Esophagus squamous epithelium (tissue), 4 donors: ENCODE results near the gene SATB2.

Experiments used
- POLR2A ChIP-seq, 4 donors: fragments of 450-650 bp; IDR thresholded peaks; one replicate each; pipeline ENCODE4 v1.6.1; 2017; ENCODE audit warnings: antibody characterized with exemption in 4 of 4, mild to moderate bottlenecking in 4 of 4, moderate library complexity in 3 of 4
- TF ChIP-seq, protein P1 (sequence below), 6 experiments: fragments of 450-650 bp in 4 of 6; fragments of 200-600 bp in 2 of 6; sonication (generic) in 2 of 6; IDR thresholded peaks; one replicate each; pipeline ENCODE4 v1.5.1; 2016 to 2019; ENCODE audit warnings: antibody characterized with exemption in 6 of 6, mild to moderate bottlenecking in 4 of 6, moderate library complexity in 4 of 6

GRCh38 chr2:199490049-199490448, 32.3 kb upstream of the SATB2 start:
- TF ChIP-seq, protein P1, sequence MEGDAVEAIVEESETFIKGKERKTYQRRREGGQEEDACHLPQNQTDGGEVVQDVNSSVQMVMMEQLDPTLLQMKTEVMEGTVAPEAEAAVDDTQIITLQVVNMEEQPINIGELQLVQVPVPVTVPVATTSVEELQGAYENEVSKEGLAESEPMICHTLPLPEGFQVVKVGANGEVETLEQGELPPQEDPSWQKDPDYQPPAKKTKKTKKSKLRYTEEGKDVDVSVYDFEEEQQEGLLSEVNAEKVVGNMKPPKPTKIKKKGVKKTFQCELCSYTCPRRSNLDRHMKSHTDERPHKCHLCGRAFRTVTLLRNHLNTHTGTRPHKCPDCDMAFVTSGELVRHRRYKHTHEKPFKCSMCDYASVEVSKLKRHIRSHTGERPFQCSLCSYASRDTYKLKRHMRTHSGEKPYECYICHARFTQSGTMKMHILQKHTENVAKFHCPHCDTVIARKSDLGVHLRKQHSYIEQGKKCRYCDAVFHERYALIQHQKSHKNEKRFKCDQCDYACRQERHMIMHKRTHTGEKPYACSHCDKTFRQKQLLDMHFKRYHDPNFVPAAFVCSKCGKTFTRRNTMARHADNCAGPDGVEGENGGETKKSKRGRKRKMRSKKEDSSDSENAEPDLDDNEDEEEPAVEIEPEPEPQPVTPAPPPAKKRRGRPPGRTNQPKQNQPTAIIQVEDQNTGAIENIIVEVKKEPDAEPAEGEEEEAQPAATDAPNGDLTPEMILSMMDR (IDR thresholded peaks at IDR 0.05), result no peak
- TF ChIP-seq POLR2A (IDR thresholded peaks at IDR 0.05), result no peak
